ENCODE results near the gene RCVRN.

Gene RCVRN

GRCh38 chr17:9936095-9936494 is 31.0 kb upstream of the RCVRN start:
- Histone ChIP-seq H3K27ac (no peak overlapping the region), H3K27me3 (replicated peaks) (no peaks in the 10 kb centered on the region), H3K4me3 (ENCODE audit: low read depth, low read length) (no peak overlapping the region), H3K36me3 (replicated peaks) (no peaks in the 10 kb centered on the region)
- TF ChIP-seq, protein P1, sequence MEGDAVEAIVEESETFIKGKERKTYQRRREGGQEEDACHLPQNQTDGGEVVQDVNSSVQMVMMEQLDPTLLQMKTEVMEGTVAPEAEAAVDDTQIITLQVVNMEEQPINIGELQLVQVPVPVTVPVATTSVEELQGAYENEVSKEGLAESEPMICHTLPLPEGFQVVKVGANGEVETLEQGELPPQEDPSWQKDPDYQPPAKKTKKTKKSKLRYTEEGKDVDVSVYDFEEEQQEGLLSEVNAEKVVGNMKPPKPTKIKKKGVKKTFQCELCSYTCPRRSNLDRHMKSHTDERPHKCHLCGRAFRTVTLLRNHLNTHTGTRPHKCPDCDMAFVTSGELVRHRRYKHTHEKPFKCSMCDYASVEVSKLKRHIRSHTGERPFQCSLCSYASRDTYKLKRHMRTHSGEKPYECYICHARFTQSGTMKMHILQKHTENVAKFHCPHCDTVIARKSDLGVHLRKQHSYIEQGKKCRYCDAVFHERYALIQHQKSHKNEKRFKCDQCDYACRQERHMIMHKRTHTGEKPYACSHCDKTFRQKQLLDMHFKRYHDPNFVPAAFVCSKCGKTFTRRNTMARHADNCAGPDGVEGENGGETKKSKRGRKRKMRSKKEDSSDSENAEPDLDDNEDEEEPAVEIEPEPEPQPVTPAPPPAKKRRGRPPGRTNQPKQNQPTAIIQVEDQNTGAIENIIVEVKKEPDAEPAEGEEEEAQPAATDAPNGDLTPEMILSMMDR (IDR thresholded peaks at IDR 0.05; ENCODE audit: low read depth, low read length, missing control alignments): no peak
- no peak for DNase-seq
- in situ Hi-C loops (cut with HindIII; ENCODE audit: low pct_ligation_motif_present, low sequenced_read_pairs): no loop called here

- no peak for DNase-seq
- in situ Hi-C loops (cut with HindIII; ENCODE audit: low pct_ligation_motif_present, low sequenced_read_pairs): no loop called here
- H3K27ac ChIP-seq: no peak overlapping the region
- H3K4me3 ChIP-seq (ENCODE audit: low read depth, low read length): no peak overlapping the region
- TF ChIP-seq, protein P1 (IDR thresholded peaks at IDR 0.05; ENCODE audit: low read depth, low read length, missing control alignments): no peak
- H3K36me3 ChIP-seq (replicated peaks): no peaks in the 10 kb centered on the region
- no peaks in the 10 kb centered on the region for H3K27me3 ChIP-seq (replicated peaks)
Measured at GRCh38 chr17:9935408-9935807, 30.3 kb upstream of the RCVRN start.

- H3K27ac ChIP-seq: no peak overlapping the region
- DNase-seq: no peak
- no peak overlapping the region for H3K4me3 ChIP-seq (ENCODE audit: low read depth, low read length)
- in situ Hi-C loops (cut with HindIII; ENCODE audit: low pct_ligation_motif_present, low sequenced_read_pairs): no loop called here
- H3K27me3 ChIP-seq (replicated peaks): no peaks in the 10 kb centered on the region
- H3K36me3 ChIP-seq (replicated peaks): no peaks in the 10 kb centered on the region
- TF ChIP-seq, protein P1 (IDR thresholded peaks at IDR 0.05; ENCODE audit: low read depth, low read length, missing control alignments): no peak
Measured at GRCh38 chr17:9934331-9934730, 29.3 kb upstream of the RCVRN start.

DNA sequence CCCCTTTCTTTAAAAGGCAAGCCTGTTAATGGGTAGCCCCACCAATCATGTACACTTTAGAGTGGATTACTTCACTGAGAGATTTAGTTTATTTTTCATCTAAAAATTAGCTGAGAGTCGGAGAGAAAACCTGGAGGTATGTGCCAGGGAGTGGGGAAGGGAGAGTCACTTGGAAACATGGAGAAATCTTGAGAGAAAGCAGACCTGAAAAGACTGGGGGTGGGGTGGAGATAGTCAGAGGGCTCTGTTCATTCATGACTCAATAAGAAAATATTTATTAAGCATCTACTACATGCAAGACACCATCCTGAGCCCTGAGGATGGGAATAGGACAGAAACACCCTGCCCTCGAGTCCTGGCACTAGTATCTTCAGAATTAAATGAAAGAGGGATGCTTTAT is 27.4 kb upstream of the RCVRN start:
- H3K36me3 ChIP-seq (replicated peaks): no peaks in the 10 kb centered on the region

DNA sequence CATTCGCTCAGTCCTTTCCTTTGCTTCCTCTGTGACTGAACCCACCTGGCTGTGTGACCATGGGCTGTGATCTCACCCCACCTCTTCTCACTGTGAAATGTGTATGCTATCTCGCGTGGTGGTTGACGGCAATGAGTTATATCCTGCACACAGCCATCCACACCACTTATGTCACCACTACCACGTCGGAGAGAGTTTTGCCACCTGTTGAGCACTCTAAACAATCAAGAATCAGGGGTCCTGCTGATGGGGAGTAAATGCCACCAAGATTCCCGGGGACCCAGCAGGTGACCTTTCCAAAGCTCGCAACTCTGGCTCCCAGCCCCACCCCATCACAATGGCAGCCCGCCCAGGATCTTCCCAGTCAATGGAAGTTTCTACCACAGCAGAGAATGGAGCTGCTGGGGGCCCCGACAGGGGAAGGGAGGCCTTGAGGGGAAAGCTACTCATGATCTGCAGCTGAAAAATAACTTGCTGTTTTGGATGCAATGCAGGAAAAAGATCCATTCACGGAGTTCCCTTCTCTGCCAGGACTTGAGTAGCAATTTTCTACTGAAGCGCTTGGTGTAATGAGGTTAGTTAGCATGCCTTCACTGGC is 26.2 kb upstream of the RCVRN start:
- in situ Hi-C loops (cut with HindIII; ENCODE audit: low pct_ligation_motif_present, low sequenced_read_pairs): no loop called here

More for the DNA sequence above, 27.4 kb upstream of the RCVRN start:
- Histone ChIP-seq H3K27me3 (replicated peaks) (no peaks in the 10 kb centered on the region), H3K27ac (no peak overlapping the region), H3K4me3 (ENCODE audit: low read depth, low read length) (no peak overlapping the region)
- no peak for DNase-seq
- TF ChIP-seq, protein P1 (IDR thresholded peaks at IDR 0.05; ENCODE audit: low read depth, low read length, missing control alignments): no peak
- in situ Hi-C loops (cut with HindIII; ENCODE audit: low pct_ligation_motif_present, low sequenced_read_pairs): no loop called here

More for the DNA sequence above, 26.2 kb upstream of the RCVRN start:
- Histone ChIP-seq H3K27me3 (replicated peaks) (no peaks in the 10 kb centered on the region), H3K36me3 (replicated peaks) (no peaks in the 10 kb centered on the region), H3K4me3 (ENCODE audit: low read depth, low read length) (no peak overlapping the region), H3K27ac (no peak overlapping the region)
- TF ChIP-seq, protein P1 (IDR thresholded peaks at IDR 0.05; ENCODE audit: low read depth, low read length, missing control alignments): no peak
- DNase-seq: no peak
